ENCODE results near the gene RS1.

The RS1 gene

GRCh38 chrX:18619288-18619687 lies 52.6 kb downstream of the RS1 start:
- no peak for TF ChIP-seq CTCF (IDR thresholded peaks at IDR 0.05)

GRCh38 chrX:18617407-18617750 lies 54.5 kb downstream of the RS1 start:
- TF ChIP-seq CTCF (IDR thresholded peaks at IDR 0.05), result no peak

GRCh38 chrX:18616688-18617406 lies 55.1 kb downstream of the RS1 start:
- TF ChIP-seq CTCF (IDR thresholded peaks at IDR 0.05), result no peak

- TF ChIP-seq CTCF (IDR thresholded peaks at IDR 0.05), result no peak
These were observed 57.8 kb downstream of the RS1 start for GRCh38 chrX:18613930-18614639.

GRCh38 chrX:18607966-18608365 lies 63.9 kb downstream of the RS1 start:
- no peak for TF ChIP-seq CTCF (IDR thresholded peaks at IDR 0.05)

GRCh38 chrX:18598413-18598812 lies 73.5 kb downstream of the RS1 start:
- TF ChIP-seq CTCF (IDR thresholded peaks at IDR 0.05), result no peak

- no peak for TF ChIP-seq CTCF (IDR thresholded peaks at IDR 0.05)
These were observed 75.8 kb downstream of the RS1 start for GRCh38 chrX:18596096-18596495.
